H9 (cell line): ENCODE results near the gene CTNNA3. TPM values are rescaled to one million over a fixed set of nuclear protein-coding genes. Genes with fewer than 3 reads are reported as not detected.

Experiments used
- DNase-seq: peaks from one replicate; pipeline ENCODE4 v3.0.0-alpha.2; 2017
- H2AFZ ChIP-seq: one replicate; pipeline ENCODE4 v1.6.1; 2013; ENCODE audit warnings: mild to moderate bottlenecking, low read length, control low read depth, moderate library complexity
- H2AK5ac ChIP-seq: 2 replicates; pipeline ENCODE4 v1.6.1; 2013; ENCODE audit warnings: low read length, control low read depth, mixed read lengths; ENCODE audit not compliant: insufficient read length
- H2BK120ac ChIP-seq: one replicate; pipeline ENCODE4 v1.6.1; 2013; ENCODE audit warnings: low read depth, mild to moderate bottlenecking, low read length, control low read depth, inconsistent platforms; ENCODE audit not compliant: poor library complexity, severe bottlenecking
- H2BK12ac ChIP-seq: 2 replicates; pipeline ENCODE4 v1.6.1; 2013; ENCODE audit warnings: low read length, control low read depth, mixed read lengths, low read depth; ENCODE audit not compliant: insufficient read length
- H2BK15ac ChIP-seq: 2 replicates; pipeline ENCODE4 v1.6.1; 2013; ENCODE audit warnings: low read depth, low read length, control low read depth
- H2BK20ac ChIP-seq: one replicate; pipeline ENCODE4 v1.6.1; 2013; ENCODE audit warnings: low read depth, mild to moderate bottlenecking, low read length, control low read depth, inconsistent platforms; ENCODE audit not compliant: poor library complexity, severe bottlenecking
- H2BK5ac ChIP-seq: 2 replicates; pipeline ENCODE4 v1.6.1; 2013; ENCODE audit warnings: low read length, control low read depth, mixed read lengths; ENCODE audit not compliant: insufficient read length
- H3K14ac ChIP-seq: 2 replicates; pipeline ENCODE4 v1.6.1; 2013; ENCODE audit warnings: low read length, control low read depth; ENCODE audit not compliant: insufficient read depth
- H3K18ac ChIP-seq: 2 replicates; pipeline ENCODE4 v1.6.1; 2013; ENCODE audit warnings: low read depth, mild to moderate bottlenecking, mixed read lengths, low read length, control low read depth; ENCODE audit not compliant: insufficient read length
- H3K23ac ChIP-seq: 2 replicates; pipeline ENCODE4 v1.6.1; 2013; ENCODE audit warnings: low read length, control low read depth, mixed read lengths, low read depth; ENCODE audit not compliant: insufficient read length
- H3K23me2 ChIP-seq: 2 replicates; pipeline ENCODE4 v1.6.1; 2013; ENCODE audit warnings: low read depth, mild to moderate bottlenecking, mixed read lengths, low read length, control low read depth; ENCODE audit not compliant: insufficient read length, poor library complexity, severe bottlenecking
- H3K27ac ChIP-seq: 2 replicates; pipeline ENCODE4 v1.5.1; 2013; ENCODE audit warnings: low read length, control low read depth, mixed read lengths, low read depth; ENCODE audit not compliant: insufficient read length
- H3K27me3 ChIP-seq: 2 replicates; pipeline ENCODE4 v1.6.1; 2013; ENCODE audit warnings: low read length, control low read depth, inconsistent platforms; ENCODE audit not compliant: insufficient read depth
- H3K4ac ChIP-seq: 2 replicates; pipeline ENCODE4 v1.6.1; 2013; ENCODE audit warnings: low read depth, mild to moderate bottlenecking, control low read depth, inconsistent platforms, low read length, moderate library complexity
- H3K4me1 ChIP-seq: 2 replicates; pipeline ENCODE4 v1.6.1; 2013; ENCODE audit warnings: low read length, control low read depth, inconsistent platforms; ENCODE audit not compliant: insufficient read depth
- H3K4me2 ChIP-seq: 2 replicates; pipeline ENCODE4 v1.6.1; 2013; ENCODE audit warnings: low read length, control low read depth, mixed read lengths; ENCODE audit not compliant: insufficient read length, insufficient read depth
- H3K56ac ChIP-seq: 2 replicates; pipeline ENCODE4 v1.6.1; 2013; ENCODE audit warnings: low read depth, mild to moderate bottlenecking, mixed read lengths, low read length, control low read depth; ENCODE audit not compliant: insufficient read length
- H3K79me1 ChIP-seq: 2 replicates; pipeline ENCODE4 v1.6.1; 2013; ENCODE audit warnings: low read depth, mild to moderate bottlenecking, moderate library complexity, low read length, control low read depth, inconsistent platforms; ENCODE audit not compliant: insufficient read depth, poor library complexity, severe bottlenecking
- H3K79me2 ChIP-seq: 2 replicates; pipeline ENCODE4 v1.6.1; 2013; ENCODE audit warnings: low read length, control low read depth, inconsistent platforms; ENCODE audit not compliant: insufficient read depth
- H3K9ac ChIP-seq: 2 replicates; pipeline ENCODE4 v1.6.1; 2013; ENCODE audit warnings: low read length, control low read depth, mixed read lengths; ENCODE audit not compliant: insufficient read length; ENCODE audit errors: extremely low read depth
- H3K9me3 ChIP-seq: one replicate; pipeline ENCODE4 v1.6.1; 2013; ENCODE audit warnings: low read depth, low read length, inconsistent platforms; ENCODE audit not compliant: control insufficient read depth
- H3T11ph ChIP-seq: one replicate; pipeline ENCODE4 v1.6.1; 2013; ENCODE audit warnings: mild to moderate bottlenecking, low read length, control low read depth, inconsistent platforms
- H4K20me1 ChIP-seq: one replicate; pipeline ENCODE4 v1.6.1; 2013; ENCODE audit not compliant: control insufficient read depth, insufficient read length, insufficient read depth
- H4K5ac ChIP-seq: 2 replicates; pipeline ENCODE4 v1.6.1; 2013; ENCODE audit warnings: low read depth, mild to moderate bottlenecking, mixed read lengths, low read length, control low read depth; ENCODE audit not compliant: insufficient read length
- H4K8ac ChIP-seq: replicated peaks from 2 replicates; pipeline ENCODE4 v1.6.1; 2013; ENCODE audit warnings: low read length, control low read depth, mixed read lengths, low read depth; ENCODE audit not compliant: insufficient read length
- H4K91ac ChIP-seq: 2 replicates; pipeline ENCODE4 v1.6.1; 2013; ENCODE audit warnings: low read depth, mild to moderate bottlenecking, moderate library complexity, mixed read lengths, low read length, control low read depth; ENCODE audit not compliant: insufficient read length
- H3K27ac Mint-ChIP-seq, 3 experiments: 2 replicates in 2 of 3; 3 replicates in 1 of 3; pipeline ENCODE4 v1.8.0; 2020 to 2021; ENCODE audit warnings: mixed read lengths in 3 of 3, mild to moderate bottlenecking in 1 of 3, moderate library complexity in 1 of 3
- H3K27me3 Mint-ChIP-seq: 2 replicates; pipeline ENCODE4 v1.8.0; 2021; ENCODE audit warnings: low read depth, mild to moderate bottlenecking, moderate library complexity, mixed read lengths
- H3K36me3 Mint-ChIP-seq, 3 experiments: 2 replicates in 2 of 3; 3 replicates in 1 of 3; pipeline ENCODE4 v1.8.0; 2020 to 2021; ENCODE audit warnings: low read depth in 3 of 3, mixed read lengths in 3 of 3; ENCODE audit not compliant: insufficient read depth in 1 of 3
- H3K4me1 Mint-ChIP-seq, 2 experiments: 2 replicates each; pipeline ENCODE4 v1.8.0; 2020; ENCODE audit warnings: mixed read lengths in 2 of 2
- H3K4me3 Mint-ChIP-seq, 2 experiments: 2 replicates in 1 of 2; 3 replicates in 1 of 2; pipeline ENCODE4 v1.8.0; 2020 to 2021; ENCODE audit warnings: mild to moderate bottlenecking in 2 of 2, mixed read lengths in 2 of 2, moderate library complexity in 1 of 2
- H3K9me3 Mint-ChIP-seq, 2 experiments: 2 replicates in 1 of 2; 3 replicates in 1 of 2; pipeline ENCODE4 v1.8.0; 2020; ENCODE audit warnings: mild to moderate bottlenecking in 2 of 2, mixed read lengths in 2 of 2, moderate library complexity in 1 of 2
- WGBS: extraction: QIAGEN DNeasy Blood & Tissue Kit; methylation state at CpG from one replicate; pipeline ENCODE4 v1.1.7; 2013; ENCODE audit warnings: missing lambda C conversion rate, low lambda C conversion rate, mixed read lengths; ENCODE audit not compliant: insufficient read length; ENCODE audit errors: extremely low coverage; 5-methylcytosine and 5-hydroxymethylcytosine counted together
- total RNA-seq: library from RNA; stranded (reverse); gene quantifications from 2 replicates; pipeline ENCODE4 v1.2.1, GENCODE V29; 2021
- TF ChIP-seq, protein P1 (sequence below): fragments of 200-600 bp; sonication (generic); conservative IDR thresholded peaks from 3 replicates; pipeline ENCODE4 v1.8.0; 2021; ENCODE audit warnings: antibody characterized with exemption, mild to moderate bottlenecking

Gene CTNNA3
- total RNA-seq, 1 experiment from 2014 or later, result 3.3 TPM

DNA sequence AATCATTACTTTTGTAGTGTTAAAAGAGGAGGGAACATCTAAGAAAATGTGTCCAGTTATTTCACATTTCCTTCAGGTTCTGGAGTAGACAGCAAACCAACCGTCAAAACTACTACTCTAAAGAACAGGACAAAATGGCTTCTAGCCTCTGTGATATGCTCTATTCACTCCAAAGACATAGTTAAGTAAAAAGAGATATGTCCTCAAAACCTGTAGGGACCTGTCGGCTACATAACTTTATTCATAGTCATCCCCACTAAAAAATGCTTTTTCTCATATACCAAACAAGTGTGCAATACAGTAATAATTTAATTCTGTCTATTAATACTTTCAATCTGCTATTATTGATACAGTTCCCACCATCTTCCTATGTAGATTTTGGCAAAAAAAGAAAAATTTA is 1412.9 kb downstream of the CTNNA3 start:
- Histone ChIP-seq H4K8ac (no peak overlapping the region), H3K18ac (no peak overlapping the region), H3K23ac (no peak overlapping the region), H4K20me1 (no peaks in the 10 kb centered on the region), H3K4ac (no peak overlapping the region), H4K5ac (no peak overlapping the region), H3K27me3 (no peaks in the 10 kb centered on the region), H2BK15ac (no peak overlapping the region), H3T11ph (no peak overlapping the region), H2AFZ (no peak overlapping the region), H3K4me2 (no peak overlapping the region), H3K56ac (no peak overlapping the region), H3K27ac (no peak overlapping the region), H3K79me2 (no peaks in the 10 kb centered on the region), H3K9ac (no peak overlapping the region), H2BK120ac (no peak overlapping the region), H3K4me1 (no peaks in the 10 kb centered on the region), H2BK12ac (no peak overlapping the region), H2AK5ac (no peak overlapping the region), H2BK20ac (no peak overlapping the region), H4K91ac (no peak overlapping the region), H3K9me3 (no peaks in the 10 kb centered on the region), H3K23me2 (no peaks in the 10 kb centered on the region), H2BK5ac (no peak overlapping the region), H3K79me1 (no peaks in the 10 kb centered on the region), H3K14ac (no peak overlapping the region)
- Mint-ChIP-seq H3K4me3 (no peak overlapping the region), H3K9me3 (no peaks in the 10 kb centered on the region), H3K27me3 (no peaks in the 10 kb centered on the region), H3K36me3 (no peaks in the 10 kb centered on the region), H3K27ac (no peak overlapping the region), H3K4me1 (peaks cover 6 to 11% of the 10 kb centered on the region in 2 experiments; a peak in 2 of 4 replicates)
- TF ChIP-seq, protein P1, sequence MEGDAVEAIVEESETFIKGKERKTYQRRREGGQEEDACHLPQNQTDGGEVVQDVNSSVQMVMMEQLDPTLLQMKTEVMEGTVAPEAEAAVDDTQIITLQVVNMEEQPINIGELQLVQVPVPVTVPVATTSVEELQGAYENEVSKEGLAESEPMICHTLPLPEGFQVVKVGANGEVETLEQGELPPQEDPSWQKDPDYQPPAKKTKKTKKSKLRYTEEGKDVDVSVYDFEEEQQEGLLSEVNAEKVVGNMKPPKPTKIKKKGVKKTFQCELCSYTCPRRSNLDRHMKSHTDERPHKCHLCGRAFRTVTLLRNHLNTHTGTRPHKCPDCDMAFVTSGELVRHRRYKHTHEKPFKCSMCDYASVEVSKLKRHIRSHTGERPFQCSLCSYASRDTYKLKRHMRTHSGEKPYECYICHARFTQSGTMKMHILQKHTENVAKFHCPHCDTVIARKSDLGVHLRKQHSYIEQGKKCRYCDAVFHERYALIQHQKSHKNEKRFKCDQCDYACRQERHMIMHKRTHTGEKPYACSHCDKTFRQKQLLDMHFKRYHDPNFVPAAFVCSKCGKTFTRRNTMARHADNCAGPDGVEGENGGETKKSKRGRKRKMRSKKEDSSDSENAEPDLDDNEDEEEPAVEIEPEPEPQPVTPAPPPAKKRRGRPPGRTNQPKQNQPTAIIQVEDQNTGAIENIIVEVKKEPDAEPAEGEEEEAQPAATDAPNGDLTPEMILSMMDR, result no peak
- WGBS, result no CpG with 5 or more reads among the region's 2 CpGs
- DNase-seq, result no peak
